KOPT-K1 (cell line): ENCODE data around the gene EMC6.
"Not testable (repeated sequence)": the region's sequence is repeated elsewhere in the genome, so short reads cannot be mapped to it uniquely, and the experiment has no call there.

ENCODE experiments used
- H3K27ac ChIP-seq: fragments of 200-600 bp; sonication (generic); 2 replicates; pipeline ENCODE4 v1.5.1; 2016; ENCODE audit warnings: antibody characterized with exemption, mild to moderate bottlenecking, low read depth, low read length; ENCODE audit not compliant: poor library complexity, severe bottlenecking
- H3K36me3 ChIP-seq: fragments of 200-600 bp; sonication (generic); 2 replicates; pipeline ENCODE4 v1.5.1; 2017; ENCODE audit warnings: antibody characterized with exemption, mild to moderate bottlenecking, low read length, moderate library complexity; ENCODE audit not compliant: insufficient read depth
- H3K9me3 ChIP-seq: fragments of 200-600 bp; sonication (generic); 2 replicates; pipeline ENCODE4 v1.5.1; 2017; ENCODE audit warnings: antibody characterized with exemption, low read length, mild to moderate bottlenecking; ENCODE audit not compliant: insufficient read depth, poor library complexity, severe bottlenecking

The EMC6 gene

GRCh38 chr17:3699951-3700350 lies 31.3 kb downstream of the EMC6 start:
- Histone ChIP-seq H3K36me3 (peaks cover 22% of the 10 kb centered on the region), H3K9me3 (peaks cover 8% of the 10 kb centered on the region), H3K27ac (peak overlapping the region; percentile 24)

- H3K36me3 ChIP-seq = peaks cover 25% of the 10 kb centered on the region
- not testable (repeated sequence) for H3K27ac ChIP-seq, H3K9me3 ChIP-seq
These were observed 33.5 kb downstream of the EMC6 start for GRCh38 chr17:3702041-3702539.

- peaks cover 25% of the 10 kb centered on the region for H3K36me3 ChIP-seq
- H3K27ac ChIP-seq = peak overlapping the region; percentile 1
- H3K9me3 ChIP-seq = peaks cover 8% of the 10 kb centered on the region
These were observed 36.5 kb downstream of the EMC6 start for GRCh38 chr17:3704931-3705717.

GRCh38 chr17:3705718-3705984 lies 37.0 kb downstream of the EMC6 start:
- H3K36me3 ChIP-seq = peaks cover 25% of the 10 kb centered on the region
- not testable (repeated sequence) for H3K9me3 ChIP-seq, H3K27ac ChIP-seq

GRCh38 chr17:3708366-3708765 lies 39.8 kb downstream of the EMC6 start:
- no peaks in the 10 kb centered on the region for H3K9me3 ChIP-seq
- peaks cover 20% of the 10 kb centered on the region for H3K36me3 ChIP-seq
- peak overlapping the region; percentile 97 for H3K27ac ChIP-seq

GRCh38 chr17:3710951-3711383 lies 42.4 kb downstream of the EMC6 start:
- H3K36me3 ChIP-seq = peaks cover 27% of the 10 kb centered on the region
- no peaks in the 10 kb centered on the region for H3K9me3 ChIP-seq
- peak overlapping the region; percentile 97 for H3K27ac ChIP-seq

GRCh38 chr17:3712811-3713463 lies 44.3 kb downstream of the EMC6 start:
- Histone ChIP-seq H3K27ac (peak overlapping the region; percentile 97), H3K9me3 (no peaks in the 10 kb centered on the region), H3K36me3 (peaks cover 47% of the 10 kb centered on the region)

GRCh38 chr17:3715296-3715695 lies 46.7 kb downstream of the EMC6 start:
- peaks cover 70% of the 10 kb centered on the region for H3K36me3 ChIP-seq
- no peaks in the 10 kb centered on the region for H3K9me3 ChIP-seq
- peak overlapping the region; percentile 97 for H3K27ac ChIP-seq

- H3K27ac ChIP-seq = peak overlapping the region; percentile 97
- H3K36me3 ChIP-seq = peaks cover 76% of the 10 kb centered on the region
- H3K9me3 ChIP-seq = no peaks in the 10 kb centered on the region
These were observed 49.6 kb downstream of the EMC6 start for GRCh38 chr17:3718201-3718600.

GRCh38 chr17:3719265-3719664 lies 50.7 kb downstream of the EMC6 start:
- no peaks in the 10 kb centered on the region for H3K9me3 ChIP-seq
- H3K36me3 ChIP-seq = peaks cover 75% of the 10 kb centered on the region
- peak overlapping the region; percentile 59 for H3K27ac ChIP-seq
